Subcutaneous preadipocyte (primary cell): ENCODE data around the gene CACNA1F. TPM values are rescaled to one million over a fixed set of nuclear protein-coding genes. Genes with fewer than 3 reads are reported as not detected.

Experiments
- total RNA-seq: library from RNA; depleted of rRNA; stranded (reverse); fragments of >200 nt; gene quantifications from 2 replicates; pipeline ENCODE4 v1.2.3, GENCODE V29; 2012

The CACNA1F gene
- not detected in 2 replicates for total RNA-seq

DNA sequence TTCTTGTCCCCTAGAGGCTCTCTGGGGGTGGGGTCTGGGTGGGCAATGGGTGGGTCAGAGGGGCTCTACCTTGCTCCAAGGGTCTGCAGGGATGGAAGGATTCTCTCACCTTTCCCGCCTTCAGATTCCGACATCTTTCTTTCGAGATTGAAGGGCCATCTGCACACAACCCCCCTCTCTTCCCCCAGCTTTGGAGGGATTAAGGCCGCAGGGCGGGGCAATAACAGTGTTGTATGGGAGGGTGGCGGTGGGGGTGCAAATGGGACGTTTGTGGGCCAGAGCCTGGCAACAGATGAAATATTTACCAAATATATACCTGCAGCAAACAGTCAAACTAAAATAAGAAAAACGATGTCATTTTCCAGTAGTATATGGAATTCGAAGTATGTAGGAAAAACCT, at the start of gene CACNA1F:
TSS of gene CACNA1F (minus strand) at position 165 of the 400 bp plus-strand sequence. CDS start at position 134, 31 bp downstream.

DNA sequence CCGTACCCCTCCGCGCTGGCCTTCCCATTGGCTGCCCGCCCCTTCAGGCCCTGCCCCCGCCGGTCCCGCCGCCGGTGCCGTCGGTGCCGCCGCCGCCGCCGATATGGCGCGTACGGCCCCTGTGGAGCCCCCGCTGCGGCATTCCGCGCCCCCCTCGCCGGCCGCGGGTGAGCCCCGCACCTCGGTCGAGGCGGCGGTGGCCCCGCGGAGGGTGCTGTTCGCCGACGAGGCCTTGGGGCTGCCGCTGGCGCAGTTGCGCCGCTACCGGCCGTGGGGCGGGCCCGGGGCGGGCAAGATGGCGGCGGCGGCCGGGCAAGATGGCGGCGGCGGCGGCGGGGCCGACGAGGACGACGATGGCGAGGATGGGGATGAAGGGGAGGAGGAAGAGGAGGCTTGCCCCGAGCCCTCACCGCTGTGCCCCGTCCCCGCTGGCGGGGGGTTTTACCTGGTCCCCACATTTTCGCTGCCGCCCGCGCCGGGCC, 36.7 kb upstream of the CACNA1F start, which contains the start of gene PPP1R3F:
TSS of gene PPP1R3F (plus strand) at position 27 of the 482 bp plus-strand sequence. CDS start at position 104, 77 bp downstream.

DNA sequence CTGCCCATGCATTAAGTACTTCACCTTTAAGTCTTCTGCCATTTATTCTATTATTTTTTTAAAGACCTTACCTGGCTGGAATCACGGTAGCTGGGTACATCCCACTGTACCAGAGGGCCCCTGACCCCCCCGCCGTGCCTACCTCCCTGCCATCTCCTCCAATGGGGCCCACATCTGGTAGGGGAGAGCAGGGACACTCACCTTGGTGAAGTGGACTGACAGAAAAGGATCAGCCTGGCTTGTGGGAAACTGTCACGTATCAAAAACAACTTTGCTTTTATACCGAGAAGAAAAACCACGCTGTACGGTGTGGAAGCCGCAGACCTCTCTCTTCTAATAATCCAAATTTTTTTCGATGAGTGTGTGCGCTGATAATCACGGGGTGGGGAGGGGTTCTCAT, 31.3 kb upstream of the CACNA1F start, which contains the start of gene FOXP3:
TSS of gene FOXP3 (minus strand) at position 251 of the 400 bp plus-strand sequence. CDS start 6,205 bp downstream, outside the sequence.

DNA sequence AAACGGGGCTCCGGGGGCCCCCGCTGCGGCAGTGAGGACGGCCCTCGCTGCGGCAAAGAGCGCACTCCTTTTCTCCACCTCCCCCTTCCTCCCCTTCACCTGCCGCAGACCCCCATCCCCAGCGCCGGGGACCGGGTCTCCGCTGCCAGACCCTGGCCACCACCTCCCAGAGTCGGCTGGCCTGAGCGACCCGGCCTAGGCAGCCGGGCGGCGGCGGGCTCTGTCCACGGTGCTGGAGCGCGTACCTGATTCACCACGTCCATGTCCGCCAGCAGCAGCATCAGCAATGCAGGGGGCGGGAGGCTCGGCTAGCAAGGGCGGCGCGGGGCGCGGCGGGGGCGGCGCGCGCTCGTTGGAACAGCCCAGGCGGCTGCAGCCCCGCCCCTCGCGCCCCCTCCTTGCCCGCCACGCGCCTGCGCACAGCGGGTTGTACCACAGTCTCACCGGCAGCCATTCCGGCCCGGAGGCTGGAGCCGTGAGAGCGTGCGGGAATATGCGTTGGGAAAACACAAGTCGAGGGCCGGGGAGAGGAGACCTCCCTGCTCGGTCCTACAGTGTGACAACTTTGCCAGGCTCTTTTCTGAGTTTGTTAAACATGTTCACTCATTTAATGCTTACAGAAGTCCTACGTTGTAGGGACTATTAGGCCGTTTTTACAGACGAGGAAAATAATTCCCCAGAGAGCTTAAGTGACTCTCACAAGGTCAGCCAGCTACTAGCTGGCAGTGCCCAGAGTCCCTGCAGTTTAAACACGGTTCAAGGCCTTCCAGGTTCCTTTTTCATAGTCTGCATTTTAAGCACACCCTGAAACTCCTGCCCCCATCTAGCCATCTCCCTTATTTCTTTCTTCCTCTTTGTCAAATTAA, 33.0 kb downstream of the CACNA1F start, which contains the start of gene SYP:
TSS of gene SYP (minus strand) at position 288 of the 866 bp plus-strand sequence. CDS start at position 281, 7 bp downstream.

DNA sequence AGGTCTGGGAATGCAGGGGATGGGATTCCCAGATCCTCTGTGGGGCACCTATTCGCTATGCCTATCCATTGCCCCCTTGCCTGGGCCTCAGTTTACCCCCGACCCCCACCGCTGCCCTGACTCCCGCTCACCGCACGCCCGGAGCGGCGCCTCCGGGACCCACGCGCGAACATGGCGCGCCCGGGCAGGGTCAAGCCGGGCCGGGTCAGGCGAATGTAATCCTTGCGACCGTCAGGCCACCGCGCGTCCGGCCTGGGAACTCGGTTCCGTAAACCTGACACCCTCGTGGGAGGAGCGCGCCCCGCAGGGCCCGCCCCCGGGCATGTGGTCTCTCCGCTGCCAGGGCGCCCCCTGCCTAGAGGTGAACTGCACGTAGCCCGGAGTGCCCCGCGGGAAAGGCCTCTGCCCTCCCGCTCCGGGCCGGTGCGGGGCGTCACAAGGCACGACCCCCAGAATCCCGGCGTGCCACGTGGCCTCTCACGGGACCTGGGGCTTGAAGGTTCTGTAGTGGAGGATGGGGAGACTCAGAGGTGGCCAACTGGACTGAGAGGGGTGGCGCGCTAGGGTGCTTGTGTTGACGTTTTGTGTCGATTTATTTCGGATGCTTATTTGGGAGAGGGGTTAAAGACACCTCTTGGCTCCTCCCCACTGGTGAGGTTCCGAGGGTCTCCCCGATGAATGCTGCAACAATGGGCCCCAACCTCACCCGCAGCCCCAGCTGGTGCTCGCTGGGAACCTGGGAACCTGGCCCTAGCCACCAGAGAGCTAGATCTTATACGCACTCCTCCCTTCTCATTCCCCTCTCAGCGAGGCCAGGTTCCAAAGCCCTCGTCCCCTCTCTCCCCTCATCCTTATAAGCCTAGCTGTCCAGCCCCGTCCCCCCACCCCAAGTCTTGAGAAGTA, 46.8 kb downstream of the CACNA1F start, which contains the start of gene PRICKLE3:
TSS of gene PRICKLE3 (minus strand) at position 249 of the 903 bp plus-strand sequence. CDS start at position 173, 76 bp downstream.

DNA sequence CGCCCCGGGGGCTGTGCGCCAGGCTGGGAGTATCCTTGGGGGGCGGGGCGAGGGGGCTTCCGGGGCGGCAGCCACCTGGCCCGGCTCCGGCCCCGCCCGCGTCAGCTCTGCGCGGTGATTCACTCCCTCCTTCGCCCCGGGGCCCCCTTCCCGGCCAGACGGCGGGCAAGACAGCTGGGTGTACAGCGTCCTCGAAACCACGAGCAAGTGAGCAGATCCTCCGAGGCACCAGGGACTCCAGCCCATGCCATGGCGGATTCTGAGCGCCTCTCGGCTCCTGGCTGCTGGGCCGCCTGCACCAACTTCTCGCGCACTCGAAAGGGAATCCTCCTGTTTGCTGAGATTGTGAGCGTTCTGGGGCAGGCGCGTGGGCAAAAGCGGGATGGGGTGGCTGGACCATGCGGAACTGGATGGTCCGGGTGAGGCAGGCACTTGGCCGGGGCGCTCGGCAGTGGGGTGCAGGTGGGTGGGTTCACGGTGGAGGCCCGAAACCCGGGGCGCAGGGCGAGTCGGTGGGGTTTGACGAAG, 61.3 kb downstream of the CACNA1F start, which contains the start of gene PLP2:
TSS of gene PLP2 (plus strand) at position 147 of the 528 bp plus-strand sequence. CDS start at position 250, 103 bp downstream.

DNA sequence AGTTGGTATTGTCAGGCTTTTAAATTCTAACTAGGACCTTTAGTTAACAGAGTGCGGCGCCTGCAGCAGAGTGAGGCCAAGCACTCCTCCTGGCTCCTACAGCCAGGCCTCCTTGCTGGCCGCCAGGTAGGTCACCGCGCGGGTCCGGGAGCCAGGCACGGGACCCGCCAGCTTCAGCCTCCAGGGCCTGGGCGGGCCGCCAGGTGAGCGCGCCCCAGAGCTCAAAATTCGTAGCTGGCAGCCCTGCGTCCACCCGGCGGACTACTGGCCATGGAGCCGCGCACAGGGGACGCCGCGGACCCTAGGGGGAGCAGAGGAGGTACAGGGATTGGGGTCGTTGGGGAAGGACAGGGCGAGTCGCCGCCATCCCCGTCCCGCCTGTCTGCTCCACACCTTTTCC, 70.5 kb downstream of the CACNA1F start, which contains the start of gene MAGIX:
TSS of gene MAGIX (plus strand) at position 139 of the 400 bp plus-strand sequence. CDS start at position 271, 132 bp downstream.

Other genes with a start within 250 kb of the CACNA1F start
- gene GRIPAP1, start 231.1 kb downstream of the CACNA1F start, total RNA-seq: 8.5 and 10.0 TPM in 2 replicates
- 50.0 and 52.0 TPM in 2 replicates for gene TFE3, start 190.0 kb downstream of the CACNA1F start, total RNA-seq
- gene CCDC120, start 174.3 kb downstream of the CACNA1F start, total RNA-seq: 0.37 and 0.39 TPM in 2 replicates
- 13.5 and 15.4 TPM in 2 replicates for gene PRAF2, start 159.3 kb downstream of the CACNA1F start, total RNA-seq
- gene WDR45, start 153.5 kb downstream of the CACNA1F start, total RNA-seq: 52.8 and 62.8 TPM in 2 replicates
- 10.7 and 14.9 TPM in 2 replicates for gene GPKOW, start 109.6 kb downstream of the CACNA1F start, total RNA-seq
- 0.73 and 0.98 TPM in 2 replicates for gene MAGIX, start 70.6 kb downstream of the CACNA1F start, total RNA-seq
- gene PLP2, start 61.4 kb downstream of the CACNA1F start, total RNA-seq: 49.5 and 73.1 TPM in 2 replicates
- 7.0 and 7.6 TPM in 2 replicates for gene PRICKLE3, start 47.0 kb downstream of the CACNA1F start, total RNA-seq
- gene SYP, start 33.1 kb downstream of the CACNA1F start, total RNA-seq: 0.20 and 0.37 TPM in 2 replicates
- gene CCDC22, start 2.1 kb upstream of the CACNA1F start, total RNA-seq: 13.6 and 17.8 TPM in 2 replicates
- 0.37 TPM in 1 of 2 replicates, not detected in the other for gene FOXP3, start 31.4 kb upstream of the CACNA1F start, total RNA-seq
- 1.6 and 1.8 TPM in 2 replicates for gene PPP1R3F, start 36.5 kb upstream of the CACNA1F start, total RNA-seq
- not detected in 2 replicates for gene GAGE10, start 70.3 kb upstream of the CACNA1F start, total RNA-seq
- not detected in 2 replicates for gene GAGE12J, start 88.7 kb upstream of the CACNA1F start, total RNA-seq
- gene GAGE13, start 98.2 kb upstream of the CACNA1F start, total RNA-seq: not detected in 2 replicates